Osteoblast (primary cell): ENCODE measurements around the gene MYO15B. TPM values are rescaled to one million over a fixed set of nuclear protein-coding genes. Genes with fewer than 3 reads are reported as not detected.

Source experiments
- DNase-seq: peaks from one replicate; pipeline ENCODE4 v3.0.0; 2011; ENCODE audit warnings: low spot score, mixed read lengths; ENCODE audit not compliant: insufficient read length; ENCODE audit errors: missing footprints
- H2AFZ ChIP-seq: 2 replicates; pipeline ENCODE4 v1.6.0; 2011; ENCODE audit warnings: mild to moderate bottlenecking, low read length
- H3K27ac ChIP-seq: 2 replicates; pipeline ENCODE4 v1.5.1; 2011; ENCODE audit warnings: mild to moderate bottlenecking, low read depth, low read length, moderate library complexity
- H3K27me3 ChIP-seq: 2 replicates; pipeline ENCODE4 v1.6.0; 2012; ENCODE audit warnings: mild to moderate bottlenecking, control low read depth, inconsistent platforms, low read length, moderate library complexity; ENCODE audit not compliant: insufficient read depth
- H3K36me3 ChIP-seq: 2 replicates; pipeline ENCODE4 v1.5.1; 2011; ENCODE audit warnings: mild to moderate bottlenecking, low read length, control low read depth, moderate library complexity; ENCODE audit not compliant: insufficient read depth
- H3K4me1 ChIP-seq: 2 replicates; pipeline ENCODE4 v1.5.1; 2011; ENCODE audit warnings: mild to moderate bottlenecking, low read length, control low read depth, moderate library complexity; ENCODE audit not compliant: insufficient read depth
- H3K4me2 ChIP-seq: 2 replicates; pipeline ENCODE4 v1.6.0; 2011; ENCODE audit warnings: mild to moderate bottlenecking, low read length; ENCODE audit not compliant: insufficient read depth
- H3K4me3 ChIP-seq: fragments of 200-600 bp; sonication (generic); 3 replicates; pipeline ENCODE4 v1.5.1; 2012; ENCODE audit warnings: mild to moderate bottlenecking, low read length, inconsistent platforms; ENCODE audit not compliant: insufficient read depth
- H3K79me2 ChIP-seq: 2 replicates; pipeline ENCODE4 v1.6.0; 2012; ENCODE audit warnings: mild to moderate bottlenecking, low read length, control low read depth, inconsistent platforms; ENCODE audit not compliant: insufficient read depth
- H3K9me3 ChIP-seq: 2 replicates; pipeline ENCODE4 v1.5.1; 2011; ENCODE audit warnings: low read depth, low read length, control low read depth
- H4K20me1 ChIP-seq: 2 replicates; pipeline ENCODE4 v1.6.0; 2012; ENCODE audit warnings: mild to moderate bottlenecking, low read length, control low read depth; ENCODE audit not compliant: insufficient read depth
- CTCF ChIP-seq: IDR thresholded peaks from 2 replicates; pipeline ENCODE4 v1.5.1; 2011; ENCODE audit warnings: mild to moderate bottlenecking, low read depth, low read length, moderate library complexity; ENCODE audit errors: extremely low read depth
- total RNA-seq: library from RNA; depleted of rRNA; stranded (reverse); fragments of >200 nt; gene quantifications from 2 replicates; pipeline ENCODE4 v1.2.3, GENCODE V29; 2012

MYO15B gene
- total RNA-seq, 1 donor = 1.4 TPM

- TF ChIP-seq CTCF = no peak
- Histone ChIP-seq H3K27ac (no peak overlapping the region), H3K4me1 (peaks cover 12% of the 10 kb centered on the region), H3K9me3 (no peaks in the 10 kb centered on the region), H3K4me2 (no peak overlapping the region), H2AFZ (no peak overlapping the region), H3K79me2 (peaks cover 74% of the 10 kb centered on the region), H3K4me3 (no peak overlapping the region), H4K20me1 (peaks cover 15% of the 10 kb centered on the region), H3K36me3 (peaks cover 68% of the 10 kb centered on the region), H3K27me3 (no peaks in the 10 kb centered on the region)
- DNase-seq = no peak
Observed at GRCh38 chr17:75673487-75673886, 85.9 kb downstream of the MYO15B start.

Other genes with a start within 250 kb of the MYO15B start
- 68.8 and 69.0 TPM in 2 replicates for gene GRB2, start 182.1 kb upstream of the MYO15B start, total RNA-seq
- gene TMEM94, start 131.2 kb upstream of the MYO15B start, total RNA-seq = 33.3 and 38.0 TPM in 2 replicates
- gene CASKIN2, start 72.3 kb upstream of the MYO15B start, total RNA-seq = 8.7 and 10.3 TPM in 2 replicates
- 9.7 and 10.9 TPM in 2 replicates for gene TSEN54, start 71.3 kb upstream of the MYO15B start, total RNA-seq
- 0.36 and 0.59 TPM in 2 replicates for gene LLGL2, start 62.1 kb upstream of the MYO15B start, total RNA-seq
- under 0.01 TPM in 1 of 2 replicates, not detected in the other for gene SMIM5, start 45.6 kb downstream of the MYO15B start, total RNA-seq
- 17.7 and 24.5 TPM in 2 replicates for gene RECQL5, start 79.4 kb downstream of the MYO15B start, total RNA-seq
- gene SAP30BP, start 79.5 kb downstream of the MYO15B start, total RNA-seq = 48.1 and 60.7 TPM in 2 replicates
- 0.29 and 0.36 TPM in 2 replicates for gene ITGB4, start 133.7 kb downstream of the MYO15B start, total RNA-seq
- 25.3 and 27.7 TPM in 2 replicates for gene GALK1, start 177.4 kb downstream of the MYO15B start, total RNA-seq
- 18.5 and 23.6 TPM in 2 replicates for gene UNK, start 197.0 kb downstream of the MYO15B start, total RNA-seq